Smooth muscle cell of trachea (primary cell): ENCODE results near the gene SMIM22. TPM values are rescaled to one million over a fixed set of nuclear protein-coding genes. Genes with fewer than 3 reads are reported as not detected.

Source experiments
- total RNA-seq: library from RNA; depleted of rRNA; stranded (reverse); fragments of >200 nt; gene quantifications from 2 replicates; pipeline ENCODE4 v1.2.1, GENCODE V29; 2014

SMIM22 gene
- total RNA-seq: not detected in 2 replicates

DNA sequence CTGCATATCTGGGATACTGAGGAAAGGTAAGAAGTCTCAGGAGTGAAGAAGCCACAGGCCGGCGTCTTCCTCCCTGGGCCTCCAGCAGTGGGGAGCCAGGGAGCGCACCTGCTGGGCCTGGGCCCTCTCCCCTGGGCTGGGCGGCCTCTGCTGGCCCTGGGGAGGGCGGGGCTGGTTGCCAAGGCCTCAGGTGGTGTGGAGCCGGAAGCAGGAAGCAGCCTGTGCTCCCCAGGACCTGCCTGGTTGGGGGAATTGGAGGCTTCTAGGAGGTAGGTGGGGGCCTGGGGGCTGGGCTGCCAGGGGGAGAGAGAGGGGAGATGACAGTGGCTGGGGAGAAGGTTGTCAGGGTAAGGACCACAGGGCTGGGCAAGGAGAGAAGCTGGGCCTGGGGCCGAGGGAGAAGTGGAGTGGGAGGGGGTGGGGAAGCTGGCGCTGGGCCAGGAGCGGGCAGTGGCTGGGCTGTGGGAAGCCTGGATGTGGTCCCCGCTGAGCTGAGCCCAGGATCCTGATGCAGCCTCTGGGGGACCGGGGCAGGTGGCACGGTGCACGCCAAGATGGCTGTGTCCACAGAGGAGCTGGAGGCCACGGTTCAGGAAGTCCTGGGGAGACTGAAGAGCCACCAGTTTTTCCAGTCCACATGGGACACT lies at the start of gene SMIM22:
Gene SMIM22, plus strand, starts transcription at position 189 of the 647 bp plus-strand sequence. Its CDS starts 366 bp downstream, at position 555.

GRCh38 chr16:4766875-4767628 lies 28.1 kb upstream of the SMIM22 start, which contains the start of gene ZNF500:
Gene ZNF500, minus strand, starts transcription at chr16:4767162. Its CDS starts 1,184 bp downstream, at chr16:4765978.

DNA sequence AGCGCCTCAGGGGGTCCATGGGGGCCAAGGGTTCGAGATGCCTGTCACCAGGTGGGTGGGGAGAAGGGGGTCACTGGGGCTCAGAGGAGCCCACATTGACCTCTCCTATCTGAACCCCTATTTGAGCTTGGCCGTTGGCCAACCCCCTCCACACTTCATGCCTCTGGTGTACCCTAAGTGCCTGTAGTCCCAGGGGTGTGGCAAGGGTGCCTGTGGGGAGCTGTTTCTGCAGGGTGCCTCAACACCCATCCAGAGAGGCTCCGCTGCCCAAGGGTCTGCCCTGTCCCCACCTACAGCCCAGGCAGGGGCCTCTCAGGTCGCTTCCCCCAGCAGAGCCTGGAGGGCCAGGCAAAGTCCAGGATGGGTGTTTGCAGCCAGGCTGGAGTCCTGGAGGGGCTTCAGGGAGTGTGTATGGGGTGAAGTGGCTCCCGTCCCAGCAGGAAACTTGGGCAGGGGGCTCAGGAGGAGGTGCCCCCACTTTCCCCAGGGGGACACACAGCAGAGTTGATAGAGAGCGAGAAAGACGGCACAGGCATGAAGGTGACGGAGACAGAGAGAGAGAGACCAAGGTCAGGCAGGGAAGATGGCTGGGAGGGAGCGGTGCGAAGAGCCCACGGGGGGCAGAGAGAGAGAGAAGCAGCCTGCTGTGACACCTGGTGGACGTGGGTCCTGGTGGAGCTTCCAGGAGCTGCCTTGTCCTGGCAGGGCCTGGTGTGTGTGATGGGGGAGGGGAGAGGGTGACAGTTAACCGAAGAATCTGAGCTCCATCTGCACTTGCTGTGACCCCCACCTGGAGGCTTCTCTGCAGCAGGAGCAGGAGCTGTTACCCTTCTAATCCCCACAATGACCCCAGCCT lies 7.3 kb upstream of the SMIM22 start, which contains the start of gene SEPTIN12:
Gene SEPTIN12, minus strand, starts transcription at position 719 of the 856 bp plus-strand sequence. Its CDS starts 700 bp downstream, at position 19.

DNA sequence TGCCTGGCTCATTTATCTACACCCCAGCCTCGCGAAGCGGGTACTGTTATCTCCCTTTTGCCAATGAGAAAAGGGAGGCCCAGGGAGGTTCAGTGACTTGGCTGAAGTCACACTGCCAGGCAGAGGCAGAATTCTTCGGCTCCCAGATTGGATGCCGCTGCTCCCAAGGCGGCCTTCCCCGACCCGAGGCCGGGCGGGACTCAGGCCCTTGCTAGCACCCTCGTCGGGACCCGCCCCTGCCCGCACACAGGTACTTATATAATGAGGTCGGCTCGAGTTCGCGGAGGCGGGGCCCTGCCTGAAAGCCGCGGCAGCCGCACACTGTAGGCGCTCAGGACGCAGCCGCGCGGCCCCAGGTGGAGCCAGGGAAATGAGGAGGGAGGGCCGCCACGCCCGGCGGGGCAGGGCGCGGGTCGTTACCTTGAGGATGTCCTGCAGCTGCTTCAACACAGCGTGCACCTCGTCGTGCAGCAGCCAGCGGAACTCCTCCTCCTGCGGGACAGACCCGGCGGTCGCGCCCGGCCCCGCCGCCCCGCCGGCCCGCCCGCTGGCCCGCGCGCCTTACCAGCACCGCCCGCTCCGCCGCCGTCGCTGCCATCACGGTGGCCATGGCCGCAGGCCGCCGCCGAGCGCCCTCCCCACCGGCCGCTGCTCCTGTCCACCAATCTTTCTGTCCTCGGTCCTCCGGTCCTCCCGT lies 6.9 kb downstream of the SMIM22 start, which contains the start of gene ROGDI:
Gene ROGDI, minus strand, starts transcription at position 672 of the 697 bp plus-strand sequence. Its CDS starts 62 bp downstream, at position 610.

Other genes starting within 250 kb of the SMIM22 start
- 0.17 TPM in 1 of 2 replicates, not detected in the other for gene C16orf96, start 239.0 kb upstream of the SMIM22 start, total RNA-seq
- gene UBALD1, start 180.5 kb upstream of the SMIM22 start, total RNA-seq: 7.1 and 8.6 TPM in 2 replicates
- gene MGRN1, start 170.5 kb upstream of the SMIM22 start, total RNA-seq: 39.3 and 43.7 TPM in 2 replicates
- 26.8 TPM in 2 replicates for gene NUDT16L1, start 101.8 kb upstream of the SMIM22 start, total RNA-seq
- gene ANKS3, start 61.1 kb upstream of the SMIM22 start, total RNA-seq: 24.9 and 35.7 TPM in 2 replicates
- gene DNAAF8, start 60.8 kb upstream of the SMIM22 start, total RNA-seq: 0.29 and 1.3 TPM in 2 replicates
- 10.9 and 13.9 TPM in 2 replicates for gene ZNF500, start 28.2 kb upstream of the SMIM22 start, total RNA-seq
- gene SEPTIN12, start 7.0 kb upstream of the SMIM22 start, total RNA-seq: not detected in 2 replicates
- 16.4 and 16.9 TPM in 2 replicates for gene ROGDI, start 7.3 kb downstream of the SMIM22 start, total RNA-seq
- 52.7 and 53.6 TPM in 2 replicates for gene GLYR1, start 51.9 kb downstream of the SMIM22 start, total RNA-seq
- gene UBN1, start 52.1 kb downstream of the SMIM22 start, total RNA-seq: 24.0 and 31.3 TPM in 2 replicates
- gene PPL, start 141.8 kb downstream of the SMIM22 start, total RNA-seq: 51.5 and 105 TPM in 2 replicates
- 0.44 and 2.0 TPM in 2 replicates for gene SEC14L5, start 163.0 kb downstream of the SMIM22 start, total RNA-seq
- gene NAGPA, start 238.6 kb downstream of the SMIM22 start, total RNA-seq: 33.2 and 42.2 TPM in 2 replicates